ENCODE data around the gene USB1.

DNA sequence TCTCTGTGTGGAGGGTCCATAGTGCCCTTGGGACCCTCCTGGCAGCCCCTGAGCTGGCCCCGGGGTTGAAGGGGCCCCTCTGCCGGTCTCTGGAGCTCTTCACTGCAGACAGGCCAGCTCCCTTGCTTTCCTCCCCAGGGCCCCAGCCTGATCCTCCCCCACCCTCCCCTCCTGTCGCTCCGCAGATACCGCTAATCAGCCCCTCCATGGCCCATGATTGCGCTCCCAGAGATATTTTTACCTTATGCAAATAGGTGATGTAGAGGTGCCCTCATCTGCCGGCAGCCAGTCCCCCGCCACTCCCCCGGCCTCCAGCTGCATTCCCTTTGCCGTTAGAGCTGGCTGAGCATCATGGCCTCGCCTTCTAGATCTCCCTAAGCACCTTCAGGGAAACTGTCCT is 33.6 kb downstream of the USB1 start:
- TF ChIP-seq, protein P1, sequence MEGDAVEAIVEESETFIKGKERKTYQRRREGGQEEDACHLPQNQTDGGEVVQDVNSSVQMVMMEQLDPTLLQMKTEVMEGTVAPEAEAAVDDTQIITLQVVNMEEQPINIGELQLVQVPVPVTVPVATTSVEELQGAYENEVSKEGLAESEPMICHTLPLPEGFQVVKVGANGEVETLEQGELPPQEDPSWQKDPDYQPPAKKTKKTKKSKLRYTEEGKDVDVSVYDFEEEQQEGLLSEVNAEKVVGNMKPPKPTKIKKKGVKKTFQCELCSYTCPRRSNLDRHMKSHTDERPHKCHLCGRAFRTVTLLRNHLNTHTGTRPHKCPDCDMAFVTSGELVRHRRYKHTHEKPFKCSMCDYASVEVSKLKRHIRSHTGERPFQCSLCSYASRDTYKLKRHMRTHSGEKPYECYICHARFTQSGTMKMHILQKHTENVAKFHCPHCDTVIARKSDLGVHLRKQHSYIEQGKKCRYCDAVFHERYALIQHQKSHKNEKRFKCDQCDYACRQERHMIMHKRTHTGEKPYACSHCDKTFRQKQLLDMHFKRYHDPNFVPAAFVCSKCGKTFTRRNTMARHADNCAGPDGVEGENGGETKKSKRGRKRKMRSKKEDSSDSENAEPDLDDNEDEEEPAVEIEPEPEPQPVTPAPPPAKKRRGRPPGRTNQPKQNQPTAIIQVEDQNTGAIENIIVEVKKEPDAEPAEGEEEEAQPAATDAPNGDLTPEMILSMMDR (IDR thresholded peaks at IDR 0.05; ENCODE audit: poor library complexity): no peak
- no peak for TF ChIP-seq EZH2 (IDR thresholded peaks at IDR 0.05; ENCODE audit: borderline replicate concordance)
